ENCODE data around the gene MYLK4. TPM values are rescaled to one million over a fixed set of nuclear protein-coding genes. Genes with fewer than 3 reads are reported as not detected.

Gene MYLK4
- total RNA-seq, 1 experiment from 2014 or later, result 0.34 TPM

GRCh38 chr6:2659381-2659780 lies 91.3 kb downstream of the MYLK4 start:
- in situ Hi-C loops (cut with HindIII; ENCODE audit: low pct_unique_long_range_greater_than_20kb, low sequenced_read_pairs), result no loop called here
- DNase-seq (ENCODE audit: low read depth, low spot score), result no peak

- in situ Hi-C loops (cut with HindIII; ENCODE audit: low pct_unique_long_range_greater_than_20kb, low sequenced_read_pairs), result no loop called here
- DNase-seq (ENCODE audit: low read depth, low spot score), result peak; percentile 94
Measured at GRCh38 chr6:2658788-2659187, 91.9 kb downstream of the MYLK4 start.

- in situ Hi-C loops (cut with HindIII; ENCODE audit: low pct_unique_long_range_greater_than_20kb, low sequenced_read_pairs), result no loop called here
- DNase-seq (ENCODE audit: low read depth, low spot score), result no peak
Measured at GRCh38 chr6:2656460-2657079, 94.2 kb downstream of the MYLK4 start.

GRCh38 chr6:2655844-2656433 lies 94.8 kb downstream of the MYLK4 start:
- in situ Hi-C loops (cut with HindIII; ENCODE audit: low pct_unique_long_range_greater_than_20kb, low sequenced_read_pairs), result no loop called here
- DNase-seq (ENCODE audit: low read depth, low spot score), result no peak

GRCh38 chr6:2653369-2654032 lies 97.2 kb downstream of the MYLK4 start:
- in situ Hi-C loops (cut with HindIII; ENCODE audit: low pct_unique_long_range_greater_than_20kb, low sequenced_read_pairs), result no loop called here
- no peak for DNase-seq (ENCODE audit: low read depth, low spot score)

GRCh38 chr6:2652611-2653010 lies 98.1 kb downstream of the MYLK4 start:
- DNase-seq (ENCODE audit: low read depth, low spot score), result no peak
- in situ Hi-C loops (cut with HindIII; ENCODE audit: low pct_unique_long_range_greater_than_20kb, low sequenced_read_pairs), result no loop called here

- DNase-seq (ENCODE audit: low read depth, low spot score), result peak; percentile 61
- in situ Hi-C loops (cut with HindIII; ENCODE audit: low pct_unique_long_range_greater_than_20kb, low sequenced_read_pairs), result no loop called here
Measured at GRCh38 chr6:2651961-2652360, 98.8 kb downstream of the MYLK4 start.

- in situ Hi-C loops (cut with HindIII; ENCODE audit: low pct_unique_long_range_greater_than_20kb, low sequenced_read_pairs), result no loop called here
- no peak for DNase-seq (ENCODE audit: low read depth, low spot score)
Measured at GRCh38 chr6:2651536-2651935, 99.2 kb downstream of the MYLK4 start.

GRCh38 chr6:2646346-2646745 lies 104.4 kb downstream of the MYLK4 start:
- in situ Hi-C loops (cut with HindIII; ENCODE audit: low pct_unique_long_range_greater_than_20kb, low sequenced_read_pairs), result no loop called here
- no peak for DNase-seq (ENCODE audit: low read depth, low spot score)

GRCh38 chr6:2643935-2644539 lies 106.7 kb downstream of the MYLK4 start:
- in situ Hi-C loops (cut with HindIII; ENCODE audit: low pct_unique_long_range_greater_than_20kb, low sequenced_read_pairs), result no loop called here
- DNase-seq (ENCODE audit: low read depth, low spot score), result peak; percentile 82

GRCh38 chr6:2643130-2643529 lies 107.6 kb downstream of the MYLK4 start:
- in situ Hi-C loops (cut with HindIII; ENCODE audit: low pct_unique_long_range_greater_than_20kb, low sequenced_read_pairs), result no loop called here
- DNase-seq (ENCODE audit: low read depth, low spot score), result no peak

- DNase-seq (ENCODE audit: low read depth, low spot score), result no peak
- in situ Hi-C loops (cut with HindIII; ENCODE audit: low pct_unique_long_range_greater_than_20kb, low sequenced_read_pairs), result no loop called here
Measured at GRCh38 chr6:2641044-2641725, 109.5 kb downstream of the MYLK4 start.

- DNase-seq (ENCODE audit: low read depth, low spot score), result no peak
- in situ Hi-C loops (cut with HindIII; ENCODE audit: low pct_unique_long_range_greater_than_20kb, low sequenced_read_pairs), result no loop called here
Measured at GRCh38 chr6:2640551-2640950, 110.2 kb downstream of the MYLK4 start.

- in situ Hi-C loops (cut with HindIII; ENCODE audit: low pct_unique_long_range_greater_than_20kb, low sequenced_read_pairs), result no loop called here
- no peak for DNase-seq (ENCODE audit: low read depth, low spot score)
Measured at GRCh38 chr6:2639896-2640295, 110.8 kb downstream of the MYLK4 start.

GRCh38 chr6:2639167-2639566 lies 111.6 kb downstream of the MYLK4 start:
- in situ Hi-C loops (cut with HindIII; ENCODE audit: low pct_unique_long_range_greater_than_20kb, low sequenced_read_pairs), result no loop called here
- DNase-seq (ENCODE audit: low read depth, low spot score), result no peak

GRCh38 chr6:2636672-2637071 lies 114.0 kb downstream of the MYLK4 start:
- DNase-seq (ENCODE audit: low read depth, low spot score), result no peak
- in situ Hi-C loops (cut with HindIII; ENCODE audit: low pct_unique_long_range_greater_than_20kb, low sequenced_read_pairs), result no loop called here

- DNase-seq (ENCODE audit: low read depth, low spot score), result no peak
- in situ Hi-C loops (cut with HindIII; ENCODE audit: low pct_unique_long_range_greater_than_20kb, low sequenced_read_pairs), result no loop called here
Measured at GRCh38 chr6:2635911-2636310, 114.8 kb downstream of the MYLK4 start.
